ENCODE measurements around the gene TRABD2B. TPM values are rescaled to one million over a fixed set of nuclear protein-coding genes. Genes with fewer than 3 reads are reported as not detected.

TRABD2B gene
- total RNA-seq, 2 donors from 2014 or later, result 3.1 to 8.1 TPM

DNA sequence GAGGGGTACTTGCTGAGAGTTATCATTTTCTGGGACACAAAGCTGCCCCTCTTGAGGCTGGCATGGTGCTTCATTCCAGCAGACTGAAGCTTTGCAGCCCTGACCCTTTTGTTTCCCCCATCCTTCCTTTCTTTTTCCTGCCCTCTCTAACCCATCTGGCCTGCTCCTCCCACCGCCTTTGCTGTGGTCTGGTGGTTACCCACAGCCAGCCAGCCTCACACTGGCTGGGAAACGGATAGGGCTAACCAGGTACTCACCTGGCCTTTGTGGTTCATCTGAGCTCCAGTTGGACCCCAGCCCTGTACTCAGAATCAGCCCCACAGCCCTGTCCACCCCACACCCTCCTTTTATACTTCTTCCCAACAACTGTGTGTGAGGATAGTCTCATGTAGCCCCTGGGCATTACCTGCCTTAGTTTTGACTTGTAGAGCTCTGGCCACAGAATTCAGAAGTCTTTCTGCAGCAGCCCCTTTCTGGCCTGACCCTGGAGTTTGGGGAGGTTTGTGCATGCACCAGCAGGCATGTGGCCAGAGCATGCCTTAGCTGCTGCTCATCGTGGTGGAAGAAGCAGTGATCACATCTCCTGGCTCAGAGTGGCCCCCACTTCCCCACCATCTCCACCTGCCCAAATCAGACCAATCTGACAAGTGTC lies 138.0 kb downstream of the TRABD2B start:
- Histone ChIP-seq H3K4me1 (no peaks in the 10 kb centered on the region), H3K36me3 (no peaks in the 10 kb centered on the region), H3K27me3 (no peaks in the 10 kb centered on the region), H3K4me3 (no peak overlapping the region), H3K27ac (no peak overlapping the region), H3K9me3 (no peaks in the 10 kb centered on the region)
- DNase-seq (ENCODE audit: low spot score), result no peak
- TF ChIP-seq, protein P1, sequence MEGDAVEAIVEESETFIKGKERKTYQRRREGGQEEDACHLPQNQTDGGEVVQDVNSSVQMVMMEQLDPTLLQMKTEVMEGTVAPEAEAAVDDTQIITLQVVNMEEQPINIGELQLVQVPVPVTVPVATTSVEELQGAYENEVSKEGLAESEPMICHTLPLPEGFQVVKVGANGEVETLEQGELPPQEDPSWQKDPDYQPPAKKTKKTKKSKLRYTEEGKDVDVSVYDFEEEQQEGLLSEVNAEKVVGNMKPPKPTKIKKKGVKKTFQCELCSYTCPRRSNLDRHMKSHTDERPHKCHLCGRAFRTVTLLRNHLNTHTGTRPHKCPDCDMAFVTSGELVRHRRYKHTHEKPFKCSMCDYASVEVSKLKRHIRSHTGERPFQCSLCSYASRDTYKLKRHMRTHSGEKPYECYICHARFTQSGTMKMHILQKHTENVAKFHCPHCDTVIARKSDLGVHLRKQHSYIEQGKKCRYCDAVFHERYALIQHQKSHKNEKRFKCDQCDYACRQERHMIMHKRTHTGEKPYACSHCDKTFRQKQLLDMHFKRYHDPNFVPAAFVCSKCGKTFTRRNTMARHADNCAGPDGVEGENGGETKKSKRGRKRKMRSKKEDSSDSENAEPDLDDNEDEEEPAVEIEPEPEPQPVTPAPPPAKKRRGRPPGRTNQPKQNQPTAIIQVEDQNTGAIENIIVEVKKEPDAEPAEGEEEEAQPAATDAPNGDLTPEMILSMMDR (IDR thresholded peaks at IDR 0.05), result no peak

DNA sequence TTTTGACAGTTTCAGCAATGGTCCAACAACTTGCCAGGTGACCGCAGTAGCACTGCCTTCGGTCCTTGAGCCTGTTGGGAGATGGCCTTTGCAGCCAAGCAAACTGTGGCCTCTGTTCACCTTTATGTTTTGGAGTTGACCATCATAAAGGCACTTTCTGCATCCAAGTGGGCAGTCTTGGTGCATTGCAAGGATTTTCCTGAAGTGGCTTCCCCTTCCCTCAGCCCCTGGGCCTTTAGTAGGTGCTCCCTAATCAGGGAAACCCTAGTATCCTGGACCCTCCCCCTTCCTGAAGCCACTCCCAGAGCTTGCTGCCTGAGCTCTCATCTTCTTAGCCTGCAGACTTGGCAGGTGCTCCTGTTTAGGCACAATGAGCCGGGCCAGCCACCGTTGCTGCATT lies 140.2 kb downstream of the TRABD2B start:
- H3K9me3 ChIP-seq, result no peaks in the 10 kb centered on the region
- TF ChIP-seq, protein P1 (IDR thresholded peaks at IDR 0.05), result no peak
- H3K27ac ChIP-seq, result no peak overlapping the region
- H3K4me3 ChIP-seq, result no peak overlapping the region
- H3K4me1 ChIP-seq, result no peaks in the 10 kb centered on the region
- H3K36me3 ChIP-seq, result no peaks in the 10 kb centered on the region
- H3K27me3 ChIP-seq, result no peaks in the 10 kb centered on the region
- DNase-seq (ENCODE audit: low spot score), result no peak

DNA sequence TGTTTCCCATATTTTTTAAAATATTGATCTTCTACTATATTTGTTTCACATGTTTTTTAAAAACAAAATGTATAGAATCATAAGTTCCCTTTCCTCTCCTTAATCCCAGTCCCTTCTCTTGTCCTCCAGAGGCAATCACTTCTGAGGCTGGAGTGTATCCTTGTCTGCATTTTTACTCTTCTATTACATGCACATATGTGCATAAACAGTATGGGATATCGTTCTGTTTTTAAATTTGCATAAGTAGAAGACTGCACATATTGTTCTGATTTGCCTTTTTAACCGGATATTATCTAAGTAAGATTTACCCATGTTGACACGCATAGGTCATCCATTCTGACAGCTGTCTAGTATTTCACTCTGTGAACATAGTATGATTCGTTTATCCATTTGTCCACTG lies 142.0 kb downstream of the TRABD2B start:
- Histone ChIP-seq H3K36me3 (no peaks in the 10 kb centered on the region), H3K27ac (no peak overlapping the region), H3K9me3 (no peaks in the 10 kb centered on the region), H3K4me3 (no peak overlapping the region), H3K27me3 (no peaks in the 10 kb centered on the region), H3K4me1 (no peaks in the 10 kb centered on the region)
- TF ChIP-seq, protein P1 (IDR thresholded peaks at IDR 0.05), result no peak
- no peak for DNase-seq (ENCODE audit: low spot score)

DNA sequence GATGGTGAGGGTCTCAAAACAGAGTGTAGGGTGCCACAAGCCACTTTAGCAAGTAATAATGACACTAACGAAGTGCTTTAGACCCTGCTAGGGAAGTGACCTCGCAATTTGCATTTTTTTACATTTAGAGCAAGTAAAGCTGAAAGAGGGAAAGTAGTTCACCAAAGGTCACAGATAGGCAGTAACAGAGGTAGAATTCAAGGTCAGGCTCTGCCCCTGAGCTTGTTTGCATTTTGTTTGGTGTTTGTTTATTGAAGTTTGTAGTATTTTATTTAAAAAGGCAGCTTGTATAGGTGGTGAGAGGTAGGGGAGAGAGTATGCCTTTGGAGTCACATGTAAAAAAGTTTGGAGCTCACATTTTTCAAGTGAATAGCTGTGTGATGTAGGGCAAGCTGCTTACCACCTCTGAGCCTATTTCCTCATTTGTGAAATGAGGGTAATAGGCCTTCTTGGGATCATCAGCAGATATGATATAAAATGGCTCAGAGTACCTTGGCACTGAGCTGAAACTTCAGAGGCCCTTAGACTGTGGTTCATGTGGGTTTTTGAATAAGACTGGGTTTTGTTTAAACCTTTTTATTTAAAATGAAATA lies 142.5 kb downstream of the TRABD2B start:
- H3K9me3 ChIP-seq, result no peaks in the 10 kb centered on the region
- no peak overlapping the region for H3K27ac ChIP-seq
- no peak overlapping the region for H3K4me3 ChIP-seq
- no peak for DNase-seq (ENCODE audit: low spot score)
- no peaks in the 10 kb centered on the region for H3K36me3 ChIP-seq
- TF ChIP-seq, protein P1 (IDR thresholded peaks at IDR 0.05), result no peak
- no peaks in the 10 kb centered on the region for H3K4me1 ChIP-seq
- H3K27me3 ChIP-seq, result no peaks in the 10 kb centered on the region

GRCh38 chr1:47853852-47854251 lies 143.3 kb downstream of the TRABD2B start:
- H3K4me3 ChIP-seq, result no peak overlapping the region
- H3K27me3 ChIP-seq, result no peaks in the 10 kb centered on the region
- no peak for DNase-seq (ENCODE audit: low spot score)
- no peak overlapping the region for H3K27ac ChIP-seq
- TF ChIP-seq, protein P1 (IDR thresholded peaks at IDR 0.05), result no peak
- no peaks in the 10 kb centered on the region for H3K4me1 ChIP-seq
- no peaks in the 10 kb centered on the region for H3K36me3 ChIP-seq
- no peaks in the 10 kb centered on the region for H3K9me3 ChIP-seq

DNA sequence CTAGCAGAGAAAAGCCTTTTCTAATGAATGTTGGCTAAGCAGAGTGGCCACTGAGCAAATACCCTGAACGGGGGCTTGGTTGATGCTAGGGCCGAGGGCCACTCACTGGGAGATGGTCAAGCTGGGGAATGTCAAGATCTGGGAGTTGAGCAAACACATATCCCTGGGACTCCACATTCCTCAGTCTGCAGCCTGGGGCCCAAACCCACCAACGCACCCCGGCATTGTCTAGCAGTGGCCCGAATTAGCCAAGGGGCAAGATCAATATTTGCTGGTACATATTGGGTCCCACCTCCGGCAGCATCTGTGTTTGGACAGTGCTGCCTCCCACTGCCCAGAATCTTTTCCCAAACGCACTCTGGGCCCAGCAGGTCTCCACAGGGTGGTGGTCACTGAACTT lies 144.1 kb downstream of the TRABD2B start:
- Histone ChIP-seq H3K4me3 (no peak overlapping the region), H3K27me3 (no peaks in the 10 kb centered on the region), H3K4me1 (no peaks in the 10 kb centered on the region), H3K36me3 (no peaks in the 10 kb centered on the region), H3K9me3 (no peaks in the 10 kb centered on the region), H3K27ac (no peak overlapping the region)
- DNase-seq (ENCODE audit: low spot score), result no peak
- TF ChIP-seq, protein P1 (IDR thresholded peaks at IDR 0.05), result no peak
